ENCODE measurements around the gene ZNF630.
"Not testable (repeated sequence)": the region's sequence is repeated elsewhere in the genome, so short reads cannot be mapped to it uniquely, and the experiment has no call there.

Gene ZNF630

DNA sequence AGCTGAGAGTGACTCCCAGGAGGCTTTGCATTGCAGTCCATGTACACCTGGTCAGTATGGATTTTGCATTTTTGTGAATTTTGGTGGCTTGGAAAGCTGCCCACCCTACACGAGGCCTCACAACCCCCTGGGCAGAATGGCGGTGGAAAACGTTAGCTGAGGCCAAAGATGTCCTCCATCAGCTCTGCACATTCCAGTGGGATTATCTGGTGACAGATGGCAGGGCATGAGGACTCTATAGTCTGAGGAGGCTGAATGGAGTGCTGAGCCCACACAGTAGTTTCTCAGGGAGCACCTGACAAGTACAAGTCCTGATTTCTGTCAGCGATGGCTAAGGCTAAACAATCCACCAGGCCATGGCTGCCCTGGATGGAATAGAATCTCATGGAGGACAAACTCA, 43.9 kb downstream of the ZNF630 start:
- DNase-seq = not testable (repeated sequence)

- DNase-seq = no peak
These were observed 45.9 kb downstream of the ZNF630 start for GRCh38 chrX:48025561-48025960.

GRCh38 chrX:48022738-48023137, 48.7 kb downstream of the ZNF630 start:
- DNase-seq = no peak

DNA sequence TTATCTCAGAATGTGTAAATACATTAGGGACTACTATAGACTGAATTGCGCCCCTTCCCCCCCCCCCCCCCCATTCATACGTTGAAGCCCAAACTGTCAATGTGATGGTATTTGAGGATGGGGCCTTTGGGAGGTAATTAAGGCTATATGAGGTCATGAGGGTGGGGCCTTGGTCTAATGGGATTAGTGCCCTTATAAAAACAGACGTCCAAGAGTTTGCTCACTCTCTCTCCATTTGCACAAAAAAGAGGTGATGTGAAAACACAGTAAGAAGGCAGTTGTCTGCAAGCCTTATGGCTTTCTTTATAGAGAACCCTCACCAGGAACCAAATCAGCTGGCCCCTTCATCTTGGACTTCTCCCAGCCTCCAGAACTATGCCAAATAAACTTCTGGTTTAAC, 49.3 kb downstream of the ZNF630 start:
- no peak for DNase-seq

DNA sequence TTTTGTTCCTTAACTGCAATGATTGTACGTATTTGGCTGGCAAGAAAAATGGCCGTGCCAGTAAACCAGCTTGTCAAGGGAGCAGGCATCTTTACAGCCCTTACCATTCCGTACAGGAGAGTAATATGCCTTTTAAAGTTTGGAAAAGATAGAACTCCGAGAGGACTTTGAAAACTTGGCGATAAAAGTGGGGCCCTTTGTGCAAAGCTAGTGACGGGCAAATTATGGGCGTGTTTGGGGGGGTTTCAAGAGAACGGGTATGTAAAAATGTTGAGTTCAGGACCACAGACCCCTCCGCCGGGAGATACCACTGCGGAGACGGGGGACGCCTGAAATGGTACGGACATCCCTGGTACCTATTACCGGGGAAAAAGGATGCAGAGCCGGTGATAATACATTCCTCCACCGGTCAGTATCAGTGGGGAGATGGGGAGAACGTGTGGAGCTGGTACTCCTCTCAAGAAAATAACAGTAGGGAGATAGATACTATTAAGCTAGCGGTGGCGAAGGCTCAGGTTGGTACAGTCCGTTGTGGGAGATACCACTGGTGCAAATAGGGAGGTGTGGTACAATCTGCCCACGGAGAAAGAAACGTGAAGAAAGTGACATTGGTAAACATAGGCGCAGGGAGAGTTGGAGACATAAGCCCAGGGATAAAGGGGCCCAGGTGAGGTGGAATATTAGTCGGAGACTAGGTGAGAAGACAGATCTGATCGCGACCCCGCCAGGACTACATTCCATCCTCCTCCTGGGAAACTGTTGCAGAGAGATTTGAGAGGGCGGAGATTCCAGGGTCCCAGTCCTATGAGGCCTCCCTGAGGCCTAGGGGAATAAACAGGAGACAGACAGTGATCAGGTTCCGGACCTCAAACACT, 50.2 kb downstream of the ZNF630 start:
- DNase-seq = peak; percentile 52

DNA sequence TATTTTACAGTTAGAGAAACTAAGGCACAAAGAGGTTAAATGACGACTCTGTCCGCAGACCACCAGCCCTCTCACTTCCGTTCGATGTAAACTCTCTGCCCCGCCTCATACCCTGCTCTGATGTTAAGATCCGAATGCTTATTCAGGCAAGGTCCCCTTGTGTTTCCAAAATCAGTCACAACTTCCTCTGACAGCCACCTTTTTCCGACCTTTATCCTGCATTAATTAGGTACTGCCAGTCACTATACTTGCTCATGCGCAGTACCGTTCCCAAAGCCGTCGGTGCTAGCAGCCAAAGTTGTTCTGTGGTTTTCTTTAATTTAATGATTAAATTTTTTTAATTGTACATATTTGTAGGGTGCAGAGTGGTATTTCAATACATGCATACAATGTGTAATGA, 51.0 kb downstream of the ZNF630 start:
- DNase-seq = not testable (repeated sequence)

DNA sequence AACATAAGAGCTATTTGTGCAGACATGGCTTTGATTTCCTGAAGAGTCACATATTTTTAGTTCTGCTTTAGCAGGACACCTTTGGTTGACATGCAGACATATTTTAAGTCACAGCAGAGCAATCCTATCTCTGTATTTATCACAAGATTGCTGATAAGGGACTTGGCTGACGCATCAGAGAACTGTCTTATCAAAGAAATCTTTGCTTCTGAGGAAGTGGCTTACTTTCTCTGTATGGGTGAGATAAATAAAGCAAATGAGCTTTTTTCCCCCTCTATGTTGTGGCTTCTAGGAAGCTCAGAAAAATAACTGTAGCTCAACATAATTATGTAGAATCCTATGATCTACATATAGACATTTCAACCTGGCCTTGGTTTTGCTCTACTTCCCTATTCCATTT, 51.5 kb downstream of the ZNF630 start:
- not testable (repeated sequence) for DNase-seq

GRCh38 chrX:48016583-48017310, 54.7 kb downstream of the ZNF630 start:
- DNase-seq = not testable (repeated sequence)

- DNase-seq = not testable (repeated sequence)
These were observed 61.9 kb downstream of the ZNF630 start for GRCh38 chrX:48009445-48009960.

Measured in DMS79 (cell line).